GM18858 (cell line): ENCODE measurements around the gene PCGF3.
A peak's percentile ranks its signal among the peaks of the same experiment; 100 is the strongest.
"Not testable (repeated sequence)": the region's sequence is repeated elsewhere in the genome, so short reads cannot be mapped to it uniquely, and the experiment has no call there.

Source experiments
- ATAC-seq: cut with Tn5 transposase; IDR thresholded peaks from one replicate; pipeline ENCODE4 v1.9.1; 2021; ENCODE audit not compliant: unreplicated experiment

Gene PCGF3

GRCh38 chr4:667545-667925 is 38.1 kb upstream of the PCGF3 start:
- ATAC-seq = no peak

- not testable (repeated sequence) for ATAC-seq
Measured at GRCh38 chr4:668219-668618, 37.4 kb upstream of the PCGF3 start.

- not testable (repeated sequence) for ATAC-seq
Measured at GRCh38 chr4:669806-670559, 35.6 kb upstream of the PCGF3 start.

GRCh38 chr4:671769-672168 is 33.9 kb upstream of the PCGF3 start:
- ATAC-seq = no peak

- no peak for ATAC-seq
Measured at GRCh38 chr4:673349-674091, 32.1 kb upstream of the PCGF3 start.

- ATAC-seq = peak; percentile 70
Measured at GRCh38 chr4:674172-675035, 31.2 kb upstream of the PCGF3 start, which contains the start of the genes ATP5ME and MYL5. TSS of gene ATP5ME (minus strand) at chr4:674276. CDS start at chr4:674247, 29 bp downstream. TSS of gene MYL5 (plus strand) at chr4:674542. CDS start at chr4:678027, 3,485 bp downstream.

GRCh38 chr4:675036-675882 is 30.4 kb upstream of the PCGF3 start:
- no peak for ATAC-seq

GRCh38 chr4:675980-676870 is 29.4 kb upstream of the PCGF3 start:
- peak; percentile 27 for ATAC-seq

GRCh38 chr4:676871-677235 is 28.8 kb upstream of the PCGF3 start:
- ATAC-seq = no peak

- ATAC-seq = no peak
Measured at GRCh38 chr4:677431-678293, 28.0 kb upstream of the PCGF3 start.

- no peak for ATAC-seq
Measured at GRCh38 chr4:678331-679103, 27.1 kb upstream of the PCGF3 start.

- no peak for ATAC-seq
Measured at GRCh38 chr4:679104-679481, 26.5 kb upstream of the PCGF3 start.

- ATAC-seq = no peak
Measured at GRCh38 chr4:679629-680028, 26.0 kb upstream of the PCGF3 start.

- ATAC-seq = no peak
Measured at GRCh38 chr4:680091-680490, 25.5 kb upstream of the PCGF3 start.

- ATAC-seq = no peak
Measured at GRCh38 chr4:680551-680927, 25.1 kb upstream of the PCGF3 start.

- no peak for ATAC-seq
Measured at GRCh38 chr4:680928-681645, 24.5 kb upstream of the PCGF3 start.

- ATAC-seq = no peak
Measured at GRCh38 chr4:681736-682451, 23.7 kb upstream of the PCGF3 start.
